ENCODE measurements around the gene SYS1. TPM values are rescaled to one million over a fixed set of nuclear protein-coding genes. Genes with fewer than 3 reads are reported as not detected.

The SYS1 gene
- total RNA-seq (2022; extraction: Qiagen RNA extraction) = 22.2 to 30.5 TPM (median 28.6 TPM) in 5 replicates

DNA sequence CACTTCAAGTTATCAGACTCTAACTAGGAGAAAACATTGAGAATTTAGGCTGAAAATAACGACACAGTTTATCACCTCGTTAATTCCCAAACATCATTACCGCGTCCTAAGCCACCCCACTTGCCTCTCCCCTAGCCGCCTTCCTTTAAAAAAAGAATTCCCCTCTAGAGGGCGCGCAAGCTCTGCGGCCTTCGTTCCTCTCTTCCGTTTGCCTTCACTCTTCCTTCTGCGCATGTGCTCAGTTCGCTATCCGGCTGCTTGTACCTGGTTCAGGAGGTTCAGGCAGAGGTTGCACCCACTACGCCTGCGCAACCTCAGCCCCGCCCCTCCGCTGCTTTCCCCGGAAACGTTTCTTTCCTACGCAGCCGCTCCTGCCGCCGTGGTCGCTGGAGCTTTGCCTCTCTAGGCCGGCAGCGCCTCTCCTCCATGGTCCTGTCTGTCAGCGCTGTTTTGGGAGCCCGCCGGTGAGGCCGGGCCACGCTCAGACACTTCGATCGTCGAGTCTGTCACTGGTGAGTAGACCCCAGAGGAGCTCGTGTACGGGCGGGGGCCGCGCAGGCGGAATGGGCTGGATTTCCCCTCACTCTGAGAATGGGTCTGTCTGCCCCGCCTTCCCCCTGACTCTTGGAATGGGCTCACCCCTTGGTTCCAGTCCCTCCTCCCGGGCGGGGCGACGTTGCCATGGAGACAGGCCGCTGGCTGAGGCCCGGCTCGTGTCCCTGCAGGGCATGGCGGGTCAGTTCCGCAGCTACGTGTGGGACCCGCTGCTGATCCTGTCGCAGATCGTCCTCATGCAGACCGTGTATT is at the start of gene SYS1:
TSS of gene SYS1 (plus strand) at position 353 of the 807 bp plus-strand sequence. CDS start at position 729, 376 bp downstream.

DNA sequence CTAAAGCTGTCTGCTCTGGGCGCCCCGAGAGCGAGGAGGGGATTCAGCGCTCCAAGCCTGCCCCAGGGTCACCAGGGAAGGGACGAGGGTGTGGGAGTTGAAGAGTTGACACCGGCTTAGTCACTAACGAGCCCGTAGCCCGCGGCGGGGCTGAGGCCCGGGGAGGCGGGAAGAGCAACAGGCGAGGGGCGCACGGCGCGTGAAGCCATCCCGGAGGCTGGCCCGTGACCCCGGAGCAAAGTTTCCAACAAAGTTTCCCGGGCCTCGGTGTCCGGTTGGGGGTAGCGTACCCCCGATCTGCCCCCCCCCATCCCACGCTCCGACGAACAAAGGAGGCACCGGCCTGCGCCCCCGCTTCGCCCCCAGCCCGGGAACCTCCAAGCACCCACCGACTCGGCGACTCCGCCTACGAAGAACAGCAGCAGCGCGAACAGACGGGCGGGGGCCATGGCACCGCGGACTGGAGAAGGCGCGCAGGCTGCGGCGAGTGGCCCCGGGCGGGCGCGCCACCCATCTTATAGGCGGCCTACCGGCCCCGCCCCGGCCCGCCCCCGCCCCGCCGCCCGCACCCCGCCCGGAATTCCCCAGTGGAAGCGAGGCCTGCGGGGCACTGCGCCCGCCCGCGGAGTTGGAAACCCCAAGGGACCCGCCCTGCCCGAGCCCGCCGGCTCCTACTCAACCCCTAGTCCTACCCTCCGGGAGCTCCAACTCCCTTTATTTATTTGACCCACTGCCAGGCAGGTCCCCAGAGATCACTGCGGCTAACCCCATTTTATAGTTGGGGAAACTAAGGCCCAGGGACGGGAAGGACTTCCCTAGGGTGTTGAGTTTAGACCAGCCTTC is 14.8 kb upstream of the SYS1 start, which contains the start of gene SDC4:
TSS of gene SDC4 (minus strand) at position 489 of the 843 bp plus-strand sequence. CDS start at position 449, 40 bp downstream.

DNA sequence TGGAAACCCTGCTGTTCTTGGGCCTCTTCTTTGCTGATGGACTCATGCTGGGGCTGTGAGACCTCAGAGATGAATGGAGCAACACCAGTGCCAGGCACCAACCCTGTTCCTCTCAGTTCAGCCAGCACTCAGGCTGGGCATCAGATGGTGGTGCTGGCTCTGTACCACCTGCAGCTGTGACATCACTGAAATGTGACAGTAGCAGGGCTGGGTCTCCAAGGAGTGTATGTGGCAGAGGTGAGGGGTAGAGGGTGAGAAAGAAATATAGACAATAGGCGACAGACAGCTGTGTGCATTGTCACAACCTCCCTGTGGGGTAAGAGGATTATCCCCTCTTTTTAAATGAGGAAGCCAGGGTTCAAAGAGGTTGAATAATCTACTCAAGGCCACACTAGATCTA is 15.2 kb downstream of the SYS1 start, which contains the start of gene TP53TG5:
TSS of gene TP53TG5 (minus strand) at position 135 of the 400 bp plus-strand sequence. CDS start at position 46, 89 bp downstream.

GRCh38 chr20:45407783-45408645 is 45.1 kb downstream of the SYS1 start, which contains the start of gene DBNDD2:
DBNDD2 (plus strand) TSS chr20:45408289; CDS start chr20:45408468, 179 bp downstream.

GRCh38 chr20:45415822-45416637 is 53.1 kb downstream of the SYS1 start, which contains the start of gene PIGT:
PIGT (plus strand) TSS chr20:45416141; CDS start chr20:45416157, 16 bp downstream.

Other genes starting within 250 kb of the SYS1 start
- not detected in 5 replicates for gene WFDC5, start 248.0 kb upstream of the SYS1 start, total RNA-seq (2022; extraction: Qiagen RNA extraction)
- not detected in 5 replicates for gene WFDC12, start 238.7 kb upstream of the SYS1 start, total RNA-seq (2022; extraction: Qiagen RNA extraction)
- 1.9 to 4.3 TPM (median 2.3 TPM) in 5 replicates for gene PI3, start 188.3 kb upstream of the SYS1 start, total RNA-seq (2022; extraction: Qiagen RNA extraction)
- 0.05 TPM in 1 of 5 replicates, not detected in the others for gene SEMG1, start 156.1 kb upstream of the SYS1 start, total RNA-seq (2022; extraction: Qiagen RNA extraction)
- not detected in 5 replicates for gene SEMG2, start 141.8 kb upstream of the SYS1 start, total RNA-seq (2022; extraction: Qiagen RNA extraction)
- 7.6 to 12.8 TPM (median 11.3 TPM) in 5 replicates for gene SLPI, start 108.6 kb upstream of the SYS1 start, total RNA-seq (2022; extraction: Qiagen RNA extraction)
- not detected in 5 replicates for gene RBPJL, start 56.3 kb upstream of the SYS1 start, total RNA-seq (2022; extraction: Qiagen RNA extraction)
- 0.03 to 0.14 TPM (median 0.07 TPM) in 5 replicates for gene MATN4, start 54.9 kb upstream of the SYS1 start, total RNA-seq (2022; extraction: Qiagen RNA extraction)
- 88.5 to 111 TPM (median 102 TPM) in 5 replicates for gene SDC4, start 14.7 kb upstream of the SYS1 start, total RNA-seq (2022; extraction: Qiagen RNA extraction)
- gene TP53TG5, start 15.2 kb downstream of the SYS1 start, total RNA-seq (2022; extraction: Qiagen RNA extraction) = not detected in 5 replicates
- gene DBNDD2, start 45.1 kb downstream of the SYS1 start, total RNA-seq (2022; extraction: Qiagen RNA extraction) = 21.7 to 26.4 TPM (median 23.8 TPM) in 5 replicates
- 82.5 to 106 TPM (median 104 TPM) in 5 replicates for gene PIGT, start 53.0 kb downstream of the SYS1 start, total RNA-seq (2022; extraction: Qiagen RNA extraction)
- 0.18 TPM in 1 of 5 replicates, not detected in the others for gene WFDC2, start 106.6 kb downstream of the SYS1 start, total RNA-seq (2022; extraction: Qiagen RNA extraction)
- not detected in 5 replicates for gene SPINT3, start 152.5 kb downstream of the SYS1 start, total RNA-seq (2022; extraction: Qiagen RNA extraction)
- gene WFDC6, start 176.3 kb downstream of the SYS1 start, total RNA-seq (2022; extraction: Qiagen RNA extraction) = not detected in 5 replicates
- gene EPPIN, start 184.2 kb downstream of the SYS1 start, total RNA-seq (2022; extraction: Qiagen RNA extraction) = not detected in 5 replicates
- not detected in 5 replicates for gene WFDC8, start 216.1 kb downstream of the SYS1 start, total RNA-seq (2022; extraction: Qiagen RNA extraction)